Measurements from ENCODE around the gene PCDHB14. TPM values are rescaled to one million over a fixed set of nuclear protein-coding genes. Genes with fewer than 3 reads are reported as not detected.
"Not testable (repeated sequence)": the region's sequence is repeated elsewhere in the genome, so short reads cannot be mapped to it uniquely, and the experiment has no call there.

The PCDHB14 gene
- total and polyA plus RNA-seq, 4 donors: 0.67 to 10.6 (median 2.0) TPM

GRCh38 chr5:141208478-141208877 lies 14.7 kb upstream of the PCDHB14 start, which contains the start of gene PCDHB12:
Gene PCDHB12 (plus strand): TSS chr5:141208719. CDS start chr5:141208908, 189 bp downstream.
- Histone ChIP-seq H3K27me3 (ENCODE audit: control insufficient read depth in 3 of 3, insufficient read depth in 3 of 3, low read length in 2 of 3) (no peaks in the 10 kb centered on the region), H3K36me3 (ENCODE audit: control insufficient read depth in 4 of 4, insufficient read depth in 4 of 4, low read length in 4 of 4) (no peaks in the 10 kb centered on the region), H3K27ac (ENCODE audit: low read depth in 1 of 2, low read length in 1 of 2) (no peak within 1 kb of the TSS), H3K9ac (ENCODE audit: insufficient read depth in 1 of 2, low read length in 2 of 2) (no peak within 1 kb of the TSS), H3K9me3 (ENCODE audit: control insufficient read depth in 4 of 4, insufficient read depth in 3 of 4, low read length in 3 of 4) (peaks cover 0 to 28% (median 13%) of the 10 kb centered on the region in 4 donors), H3K4me3 (no peak within 1 kb of the TSS), H3K4me1 (ENCODE audit: control insufficient read depth in 5 of 5, insufficient read depth in 5 of 5, low read length in 5 of 5) (peaks cover 0 to 2% (median 0%) of the 10 kb centered on the region in 5 donors)
- no peak for TF ChIP-seq CTCF (IDR thresholded peaks at IDR 0.05; ENCODE audit: control extremely low read depth, extremely low read depth)
- DNase-seq: peak; percentile 40 to 64 (median 54)
- no peak for ATAC-seq (ENCODE audit: insufficient read depth, low FRiP score)
- 14 to 19% methylated on average over 11 of the region's 11 CpGs for WGBS, 2 donors

- not testable (repeated sequence) for DNase-seq; H3K36me3 ChIP-seq (ENCODE audit: control insufficient read depth in 4 of 4, insufficient read depth in 4 of 4, low read length in 4 of 4); H3K4me1 ChIP-seq (ENCODE audit: control insufficient read depth in 5 of 5, insufficient read depth in 5 of 5, low read length in 5 of 5); H3K27me3 ChIP-seq (ENCODE audit: control insufficient read depth in 3 of 3, insufficient read depth in 3 of 3, low read length in 2 of 3); H3K4me3 ChIP-seq; ATAC-seq (ENCODE audit: insufficient read depth, low FRiP score); H3K9ac ChIP-seq (ENCODE audit: insufficient read depth in 1 of 2, low read length in 2 of 2); H3K27ac ChIP-seq (ENCODE audit: low read depth in 1 of 2, low read length in 1 of 2)
- peaks cover 0 to 34% (median 15%) of the 10 kb centered on the region in 4 donors for H3K9me3 ChIP-seq (ENCODE audit: control insufficient read depth in 4 of 4, insufficient read depth in 3 of 4, low read length in 3 of 4)
- 31 to 40% methylated on average over 34 to 39 of the region's 39 CpGs for WGBS, 2 donors
Observed at GRCh38 chr5:141210281-141210680, 12.9 kb upstream of the PCDHB14 start.

GRCh38 chr5:141210849-141211248 lies 12.3 kb upstream of the PCDHB14 start:
- H3K4me3 ChIP-seq; H3K27ac ChIP-seq (ENCODE audit: low read depth in 1 of 2, low read length in 1 of 2); ATAC-seq (ENCODE audit: insufficient read depth, low FRiP score); H3K27me3 ChIP-seq (ENCODE audit: control insufficient read depth in 3 of 3, insufficient read depth in 3 of 3, low read length in 2 of 3); H3K36me3 ChIP-seq (ENCODE audit: control insufficient read depth in 4 of 4, insufficient read depth in 4 of 4, low read length in 4 of 4); H3K9ac ChIP-seq (ENCODE audit: insufficient read depth in 1 of 2, low read length in 2 of 2); DNase-seq; H3K4me1 ChIP-seq (ENCODE audit: control insufficient read depth in 5 of 5, insufficient read depth in 5 of 5, low read length in 5 of 5): not testable (repeated sequence)
- WGBS, 2 donors: 24 to 40% methylated on average over 12 to 21 of the region's 27 CpGs
- peaks cover 0 to 34% (median 15%) of the 10 kb centered on the region in 4 donors for H3K9me3 ChIP-seq (ENCODE audit: control insufficient read depth in 4 of 4, insufficient read depth in 3 of 4, low read length in 3 of 4)

GRCh38 chr5:141213656-141214339 lies 9.3 kb upstream of the PCDHB14 start, which contains the start of gene PCDHB13:
Gene PCDHB13 (plus strand): TSS chr5:141213919. CDS start chr5:141214124, 205 bp downstream.
- not testable (repeated sequence) for H3K27me3 ChIP-seq (ENCODE audit: control insufficient read depth in 3 of 3, insufficient read depth in 3 of 3, low read length in 2 of 3); H3K36me3 ChIP-seq (ENCODE audit: control insufficient read depth in 4 of 4, insufficient read depth in 4 of 4, low read length in 4 of 4); H3K9ac ChIP-seq (ENCODE audit: insufficient read depth in 1 of 2, low read length in 2 of 2); H3K27ac ChIP-seq (ENCODE audit: low read depth in 1 of 2, low read length in 1 of 2); H3K4me1 ChIP-seq (ENCODE audit: control insufficient read depth in 5 of 5, insufficient read depth in 5 of 5, low read length in 5 of 5); H3K4me3 ChIP-seq
- DNase-seq: peak; percentile 50 to 53 (median 53)
- WGBS, 2 donors: 8 to 9% methylated on average over 12 to 13 of the region's 18 CpGs
- peak; percentile 11 for ATAC-seq (ENCODE audit: insufficient read depth, low FRiP score)
- H3K9me3 ChIP-seq (ENCODE audit: control insufficient read depth in 4 of 4, insufficient read depth in 3 of 4, low read length in 3 of 4): peaks cover 0 to 43% (median 12%) of the 10 kb centered on the region in 4 donors

DNA sequence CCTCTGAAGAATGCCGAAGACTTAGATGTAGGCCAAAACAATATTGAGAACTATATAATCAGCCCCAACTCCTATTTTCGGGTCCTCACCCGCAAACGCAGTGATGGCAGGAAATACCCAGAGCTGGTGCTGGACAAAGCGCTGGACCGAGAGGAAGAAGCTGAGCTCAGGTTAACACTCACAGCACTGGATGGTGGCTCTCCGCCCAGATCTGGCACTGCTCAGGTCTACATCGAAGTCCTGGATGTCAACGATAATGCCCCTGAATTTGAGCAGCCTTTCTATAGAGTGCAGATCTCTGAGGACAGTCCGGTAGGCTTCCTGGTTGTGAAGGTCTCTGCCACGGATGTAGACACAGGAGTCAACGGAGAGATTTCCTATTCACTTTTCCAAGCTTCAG lies 8.6 kb upstream of the PCDHB14 start:
- H3K9me3 ChIP-seq (ENCODE audit: control insufficient read depth in 4 of 4, insufficient read depth in 3 of 4, low read length in 3 of 4): peaks cover 0 to 37% (median 13%) of the 10 kb centered on the region in 4 donors
- H3K4me1 ChIP-seq (ENCODE audit: control insufficient read depth in 5 of 5, insufficient read depth in 5 of 5, low read length in 5 of 5); DNase-seq; H3K36me3 ChIP-seq (ENCODE audit: control insufficient read depth in 4 of 4, insufficient read depth in 4 of 4, low read length in 4 of 4); ATAC-seq (ENCODE audit: insufficient read depth, low FRiP score); H3K27me3 ChIP-seq (ENCODE audit: control insufficient read depth in 3 of 3, insufficient read depth in 3 of 3, low read length in 2 of 3); H3K27ac ChIP-seq (ENCODE audit: low read depth in 1 of 2, low read length in 1 of 2); H3K9ac ChIP-seq (ENCODE audit: insufficient read depth in 1 of 2, low read length in 2 of 2); H3K4me3 ChIP-seq: not testable (repeated sequence)
- WGBS, 2 donors: 51 to 71% methylated on average over 8 to 11 of the region's 12 CpGs

GRCh38 chr5:141215504-141215903 lies 7.6 kb upstream of the PCDHB14 start:
- DNase-seq: not testable (repeated sequence)

DNA sequence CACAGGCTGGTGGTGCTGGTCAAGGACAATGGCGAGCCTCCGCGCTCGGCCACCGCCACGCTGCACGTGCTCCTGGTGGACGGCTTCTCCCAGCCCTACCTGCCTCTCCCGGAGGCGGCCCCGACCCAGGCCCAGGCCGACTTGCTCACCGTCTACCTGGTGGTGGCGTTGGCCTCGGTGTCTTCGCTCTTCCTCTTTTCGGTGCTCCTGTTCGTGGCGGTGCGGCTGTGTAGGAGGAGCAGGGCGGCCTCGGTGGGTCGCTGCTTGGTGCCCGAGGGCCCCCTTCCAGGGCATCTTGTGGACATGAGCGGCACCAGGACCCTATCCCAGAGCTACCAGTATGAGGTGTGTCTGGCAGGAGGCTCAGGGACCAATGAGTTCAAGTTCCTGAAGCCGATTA lies 7.1 kb upstream of the PCDHB14 start:
- peaks cover 0 to 30% (median 14%) of the 10 kb centered on the region in 4 donors for H3K9me3 ChIP-seq (ENCODE audit: control insufficient read depth in 4 of 4, insufficient read depth in 3 of 4, low read length in 3 of 4)
- H3K36me3 ChIP-seq (ENCODE audit: control insufficient read depth in 4 of 4, insufficient read depth in 4 of 4, low read length in 4 of 4); ATAC-seq (ENCODE audit: insufficient read depth, low FRiP score); H3K4me3 ChIP-seq; H3K27ac ChIP-seq (ENCODE audit: low read depth in 1 of 2, low read length in 1 of 2); H3K9ac ChIP-seq (ENCODE audit: insufficient read depth in 1 of 2, low read length in 2 of 2); DNase-seq; H3K27me3 ChIP-seq (ENCODE audit: control insufficient read depth in 3 of 3, insufficient read depth in 3 of 3, low read length in 2 of 3); H3K4me1 ChIP-seq (ENCODE audit: control insufficient read depth in 5 of 5, insufficient read depth in 5 of 5, low read length in 5 of 5): not testable (repeated sequence)
- 27 to 37% methylated on average over 10 to 22 of the region's 26 CpGs for WGBS, 2 donors

More at GRCh38 chr5:141215504-141215903, 7.6 kb upstream of the PCDHB14 start:
- H3K9me3 ChIP-seq (ENCODE audit: control insufficient read depth in 4 of 4, insufficient read depth in 3 of 4, low read length in 3 of 4): peaks cover 0 to 29% (median 15%) of the 10 kb centered on the region in 4 donors
- not testable (repeated sequence) for H3K27ac ChIP-seq (ENCODE audit: low read depth in 1 of 2, low read length in 1 of 2); ATAC-seq (ENCODE audit: insufficient read depth, low FRiP score); H3K36me3 ChIP-seq (ENCODE audit: control insufficient read depth in 4 of 4, insufficient read depth in 4 of 4, low read length in 4 of 4); H3K4me1 ChIP-seq (ENCODE audit: control insufficient read depth in 5 of 5, insufficient read depth in 5 of 5, low read length in 5 of 5); H3K27me3 ChIP-seq (ENCODE audit: control insufficient read depth in 3 of 3, insufficient read depth in 3 of 3, low read length in 2 of 3); H3K4me3 ChIP-seq; H3K9ac ChIP-seq (ENCODE audit: insufficient read depth in 1 of 2, low read length in 2 of 2)
- 34 to 44% methylated on average over 26 to 37 of the region's 40 CpGs for WGBS, 2 donors

Measured in lung (tissue), 12 donors.